Measurements from ENCODE around the gene SPATA2L.
A peak's percentile ranks its signal among the peaks of the same experiment; 100 is the strongest.

The SPATA2L gene

GRCh38 chr16:89701425-89702406 lies at the start of gene SPATA2L:
Gene SPATA2L (minus strand): TSS chr16:89701705. CDS start chr16:89701232, 473 bp downstream.
- DNase-seq (ENCODE audit: low read depth in 2 of 2) = peak; percentile 94

GRCh38 chr16:89749637-89750036 lies 48.1 kb upstream of the SPATA2L start:
- DNase-seq (ENCODE audit: low read depth in 2 of 2) = no peak

- DNase-seq (ENCODE audit: low read depth in 2 of 2) = no peak
Observed at GRCh38 chr16:89748921-89749320, 47.4 kb upstream of the SPATA2L start.

GRCh38 chr16:89748076-89748475 lies 46.6 kb upstream of the SPATA2L start:
- no peak for DNase-seq (ENCODE audit: low read depth in 2 of 2)

GRCh38 chr16:89746043-89746442 lies 44.5 kb upstream of the SPATA2L start:
- no peak for DNase-seq (ENCODE audit: low read depth in 2 of 2)

- no peak for DNase-seq (ENCODE audit: low read depth in 2 of 2)
Observed at GRCh38 chr16:89744813-89745212, 43.3 kb upstream of the SPATA2L start.

- DNase-seq (ENCODE audit: low read depth in 2 of 2) = no peak
Observed at GRCh38 chr16:89742948-89743347, 41.4 kb upstream of the SPATA2L start.

GRCh38 chr16:89741342-89742014 lies 40.0 kb upstream of the SPATA2L start:
- DNase-seq (ENCODE audit: low read depth in 2 of 2) = no peak

- DNase-seq (ENCODE audit: low read depth in 2 of 2) = no peak
Observed at GRCh38 chr16:89739383-89739782, 37.9 kb upstream of the SPATA2L start.

- DNase-seq (ENCODE audit: low read depth in 2 of 2) = no peak
Observed at GRCh38 chr16:89738538-89739317, 37.2 kb upstream of the SPATA2L start.

GRCh38 chr16:89738072-89738377 lies 36.5 kb upstream of the SPATA2L start:
- DNase-seq (ENCODE audit: low read depth in 2 of 2) = no peak

- DNase-seq (ENCODE audit: low read depth in 2 of 2) = no peak
Observed at GRCh38 chr16:89737341-89738071, 36.0 kb upstream of the SPATA2L start.

- DNase-seq (ENCODE audit: low read depth in 2 of 2) = no peak
Observed at GRCh38 chr16:89736554-89736953, 35.0 kb upstream of the SPATA2L start.

GRCh38 chr16:89733792-89734191 lies 32.3 kb upstream of the SPATA2L start:
- DNase-seq (ENCODE audit: low read depth in 2 of 2) = no peak

GRCh38 chr16:89733322-89733721 lies 31.8 kb upstream of the SPATA2L start:
- DNase-seq (ENCODE audit: low read depth in 2 of 2) = no peak

- DNase-seq (ENCODE audit: low read depth in 2 of 2) = no peak
Observed at GRCh38 chr16:89732918-89733242, 31.4 kb upstream of the SPATA2L start.

GRCh38 chr16:89732142-89732917 lies 30.8 kb upstream of the SPATA2L start:
- DNase-seq (ENCODE audit: low read depth in 2 of 2) = no peak

- no peak for DNase-seq (ENCODE audit: low read depth in 2 of 2)
Observed at GRCh38 chr16:89730610-89731234, 29.2 kb upstream of the SPATA2L start.

GRCh38 chr16:89729863-89730593 lies 28.5 kb upstream of the SPATA2L start:
- no peak for DNase-seq (ENCODE audit: low read depth in 2 of 2)

GRCh38 chr16:89729293-89729692 lies 27.8 kb upstream of the SPATA2L start:
- no peak for DNase-seq (ENCODE audit: low read depth in 2 of 2)

Measured in stimulated activated CD8-positive, alpha-beta memory T cell treated with anti-CD3 and anti-CD28 coated beads, Interleukin-15, amount 100 ng/mL, for 4 hours (primary cell).